Testis (tissue), 3 donors: ENCODE measurements around the gene AK4. TPM values are rescaled to one million over a fixed set of nuclear protein-coding genes. Genes with fewer than 3 reads are reported as not detected.

Experiments used
- DNase-seq: peaks from one replicate; pipeline ENCODE4 v3.0.0-alpha.2; 2019
- H3K27ac ChIP-seq, 2 donors: fragments of 200-600 bp; sonication (generic); one replicate each; pipeline ENCODE4 v1.5.1; 2019
- H3K27me3 ChIP-seq: fragments of 200-600 bp; sonication (generic); one replicate; pipeline ENCODE4 v1.5.1; 2019
- H3K36me3 ChIP-seq: fragments of 200-600 bp; sonication (generic); one replicate; pipeline ENCODE4 v1.5.1; 2017; ENCODE audit warnings: low read depth; ENCODE audit errors: missing control alignments
- H3K4me1 ChIP-seq: fragments of 200-600 bp; sonication (generic); one replicate; pipeline ENCODE4 v1.5.1; 2019
- H3K4me3 ChIP-seq, 2 donors: fragments of 200-600 bp; sonication (generic); one replicate each; pipeline ENCODE4 v1.5.1; 2017 to 2019
- H3K9me3 ChIP-seq: fragments of 200-600 bp; sonication (generic); one replicate; pipeline ENCODE4 v1.5.1; 2017
- POLR2A ChIP-seq: fragments of 450-650 bp; IDR thresholded peaks from one replicate; pipeline ENCODE4 v1.6.1; 2017; ENCODE audit warnings: antibody characterized with exemption, mild to moderate bottlenecking, moderate library complexity
- WGBS, 2 donors: methylation state at CpG; one replicate each; pipeline ENCODE4 v1.1.5; 2018; 5-methylcytosine and 5-hydroxymethylcytosine counted together
- intact Hi-C: fragments of 100-400 bp; cut with DNase I; formaldehyde crosslinking; loops from one replicate; pipeline ENCODE4 v1.15.1; 2023; ENCODE audit warnings: low total_unique reads
- polyA plus RNA-seq: library from polyadenylated mRNA; stranded (reverse); fragments of 350-450 nt; fragmentation: Illumina TruSeq; extraction: RNeasy Lipid Tissue Mini Kit (QIAGEN cat#74804); gene quantifications from one replicate; pipeline ENCODE4 v1.2.3, GENCODE V29; 2014; ENCODE audit warnings: low read depth, low replicate concordance; ENCODE audit not compliant: insufficient read depth
- total RNA-seq, 2 donors: library from RNA; depleted of rRNA; stranded (reverse); fragments of >200 nt; gene quantifications; one replicate each; pipeline ENCODE4 v1.2.3, GENCODE V29; 2016
- TF ChIP-seq, protein P1 (sequence below), 3 experiments: fragments of 450-650 bp in 2 of 3; fragments of 200-600 bp in 1 of 3; sonication (generic) in 1 of 3; IDR thresholded peaks; one replicate each; pipeline ENCODE4 v1.5.1; 2016 to 2019; ENCODE audit warnings: antibody characterized with exemption in 3 of 3, mild to moderate bottlenecking in 2 of 3, moderate library complexity in 1 of 3

AK4 gene
- total and polyA plus RNA-seq, 3 donors from 2014 or later: 29.0 to 42.0 (median 40.1) TPM

DNA sequence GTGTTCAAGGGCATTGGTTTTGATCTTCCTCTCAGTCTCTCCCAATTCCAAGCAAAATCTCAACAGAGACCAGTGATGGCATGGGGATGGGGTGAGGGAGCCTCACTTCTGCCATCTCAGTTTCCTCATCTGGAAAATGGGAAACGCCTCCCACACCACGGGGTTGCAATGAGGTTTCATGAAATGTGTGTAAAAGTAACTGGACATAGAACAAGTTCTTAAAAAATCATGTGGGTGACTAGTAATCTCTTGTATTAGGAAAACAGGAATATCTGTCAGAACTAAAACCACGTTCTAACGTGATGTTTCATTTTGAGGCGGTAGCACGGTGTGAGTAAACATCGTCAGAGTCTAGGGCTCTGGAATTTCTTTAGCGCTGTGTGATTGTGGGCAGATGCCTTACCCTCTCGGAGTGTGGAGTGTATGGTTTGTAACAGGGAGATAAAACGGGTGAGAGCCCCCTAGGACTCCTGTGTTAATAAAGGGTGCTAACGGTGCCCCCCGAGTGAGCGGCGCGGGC lies 105.9 kb downstream of the AK4 start:
- Histone ChIP-seq H3K4me1 (peaks cover 8% of the 10 kb centered on the region), H3K27me3 (no peaks in the 10 kb centered on the region), H3K36me3 (no peaks in the 10 kb centered on the region), H3K27ac (peak overlapping the region; percentile 39 to 57), H3K4me3 (peak overlapping the region; percentile 56 to 71), H3K9me3 (no peaks in the 10 kb centered on the region)
- no peak for TF ChIP-seq POLR2A
- TF ChIP-seq, protein P1, sequence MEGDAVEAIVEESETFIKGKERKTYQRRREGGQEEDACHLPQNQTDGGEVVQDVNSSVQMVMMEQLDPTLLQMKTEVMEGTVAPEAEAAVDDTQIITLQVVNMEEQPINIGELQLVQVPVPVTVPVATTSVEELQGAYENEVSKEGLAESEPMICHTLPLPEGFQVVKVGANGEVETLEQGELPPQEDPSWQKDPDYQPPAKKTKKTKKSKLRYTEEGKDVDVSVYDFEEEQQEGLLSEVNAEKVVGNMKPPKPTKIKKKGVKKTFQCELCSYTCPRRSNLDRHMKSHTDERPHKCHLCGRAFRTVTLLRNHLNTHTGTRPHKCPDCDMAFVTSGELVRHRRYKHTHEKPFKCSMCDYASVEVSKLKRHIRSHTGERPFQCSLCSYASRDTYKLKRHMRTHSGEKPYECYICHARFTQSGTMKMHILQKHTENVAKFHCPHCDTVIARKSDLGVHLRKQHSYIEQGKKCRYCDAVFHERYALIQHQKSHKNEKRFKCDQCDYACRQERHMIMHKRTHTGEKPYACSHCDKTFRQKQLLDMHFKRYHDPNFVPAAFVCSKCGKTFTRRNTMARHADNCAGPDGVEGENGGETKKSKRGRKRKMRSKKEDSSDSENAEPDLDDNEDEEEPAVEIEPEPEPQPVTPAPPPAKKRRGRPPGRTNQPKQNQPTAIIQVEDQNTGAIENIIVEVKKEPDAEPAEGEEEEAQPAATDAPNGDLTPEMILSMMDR (IDR thresholded peaks at IDR 0.05): no peak
- 3 to 6% methylated on average over 9 to 15 of the region's 15 CpGs for WGBS, 2 donors
- no peak for DNase-seq
- intact Hi-C loops: no loop called here

DNA sequence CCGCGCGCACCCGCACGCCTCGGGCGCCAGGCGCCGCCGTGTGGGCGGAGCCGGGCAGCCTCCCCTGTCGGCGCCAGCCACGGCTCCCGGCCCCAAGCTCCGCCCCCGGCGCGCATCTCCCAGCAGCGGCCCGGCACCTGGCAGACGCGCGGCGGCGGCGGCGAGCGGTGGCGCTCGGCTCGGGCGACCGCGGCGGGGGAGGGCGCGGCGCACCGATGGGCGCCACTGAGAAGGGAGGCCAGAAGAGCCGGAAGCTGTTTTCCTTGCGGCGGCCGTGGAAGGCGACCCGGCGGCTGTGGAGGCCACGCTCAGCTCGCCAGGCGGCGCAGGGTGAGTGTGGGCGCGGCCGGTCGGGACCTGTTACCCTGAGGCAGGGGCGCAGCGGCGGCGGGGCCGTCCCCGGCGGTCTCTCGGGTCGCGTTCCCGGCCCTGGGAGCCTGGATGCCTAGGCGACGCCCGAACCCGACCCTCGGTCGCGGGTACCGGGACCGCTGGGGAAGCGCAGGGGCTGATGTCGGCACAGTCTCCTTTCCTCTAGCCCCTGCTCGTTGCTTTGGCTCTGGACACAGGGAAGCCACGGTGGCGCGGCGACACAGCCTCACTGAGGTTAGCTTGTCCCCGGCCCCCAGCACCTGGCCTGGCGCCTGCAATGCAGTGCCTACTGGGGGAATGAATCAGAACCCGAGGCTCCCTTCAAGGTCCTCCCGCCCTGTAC lies 106.5 kb downstream of the AK4 start:
- H3K27ac ChIP-seq: peak overlapping the region; percentile 77 to 79
- WGBS, 2 donors: 0% methylated on average over 18 to 34 of the region's 88 CpGs
- no peak for TF ChIP-seq POLR2A
- TF ChIP-seq, protein P1 (IDR thresholded peaks at IDR 0.05): peak in 1 of 3 experiments; percentile 20
- intact Hi-C loops: no loop called here
- H3K4me3 ChIP-seq: peak overlapping the region; percentile 71 to 82
- no peaks in the 10 kb centered on the region for H3K27me3 ChIP-seq
- no peaks in the 10 kb centered on the region for H3K36me3 ChIP-seq
- peaks cover 8% of the 10 kb centered on the region for H3K4me1 ChIP-seq
- no peaks in the 10 kb centered on the region for H3K9me3 ChIP-seq
- DNase-seq: peak; percentile 87

DNA sequence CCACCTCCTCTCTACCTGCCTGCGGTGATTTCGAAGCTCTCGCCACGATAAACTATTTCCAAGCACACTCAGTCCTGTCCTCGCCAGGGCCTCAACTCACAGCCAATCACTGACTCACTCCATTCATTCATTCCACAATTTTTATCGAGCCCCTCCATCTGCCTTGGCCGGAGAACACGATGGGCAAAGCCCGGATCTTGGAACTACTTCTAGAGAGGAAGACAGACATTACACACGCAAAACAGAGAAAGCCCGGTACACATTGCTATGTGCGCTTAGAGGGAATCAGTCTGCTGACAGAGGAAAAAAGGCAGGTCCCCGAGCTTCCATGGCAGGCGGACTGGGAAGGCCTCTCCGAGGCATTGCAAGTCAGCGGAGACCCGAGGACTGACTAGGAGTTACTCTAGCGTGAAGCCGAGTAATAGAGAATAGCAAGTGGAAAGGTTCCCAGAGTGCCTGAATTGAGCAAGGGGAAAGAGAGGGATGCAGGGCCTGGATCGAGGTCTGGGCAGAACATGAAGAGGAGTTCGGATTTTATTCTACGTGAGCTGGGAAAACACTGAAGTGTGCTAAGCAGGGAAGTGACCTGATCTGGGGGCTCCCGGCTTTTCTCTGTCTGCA lies 107.1 kb downstream of the AK4 start:
- WGBS, 2 donors: 6% methylated on average over 23 of the region's 23 CpGs
- peaks cover 8% of the 10 kb centered on the region for H3K4me1 ChIP-seq
- no peaks in the 10 kb centered on the region for H3K27me3 ChIP-seq
- TF ChIP-seq POLR2A: no peak
- TF ChIP-seq, protein P1 (IDR thresholded peaks at IDR 0.05): no peak
- H3K36me3 ChIP-seq: no peaks in the 10 kb centered on the region
- peak overlapping the region in 1 of 2 donors; percentile 77 for H3K27ac ChIP-seq
- peak overlapping the region; percentile 71 to 82 for H3K4me3 ChIP-seq
- intact Hi-C loops: no loop called here
- DNase-seq: peak; percentile 26
- no peaks in the 10 kb centered on the region for H3K9me3 ChIP-seq

DNA sequence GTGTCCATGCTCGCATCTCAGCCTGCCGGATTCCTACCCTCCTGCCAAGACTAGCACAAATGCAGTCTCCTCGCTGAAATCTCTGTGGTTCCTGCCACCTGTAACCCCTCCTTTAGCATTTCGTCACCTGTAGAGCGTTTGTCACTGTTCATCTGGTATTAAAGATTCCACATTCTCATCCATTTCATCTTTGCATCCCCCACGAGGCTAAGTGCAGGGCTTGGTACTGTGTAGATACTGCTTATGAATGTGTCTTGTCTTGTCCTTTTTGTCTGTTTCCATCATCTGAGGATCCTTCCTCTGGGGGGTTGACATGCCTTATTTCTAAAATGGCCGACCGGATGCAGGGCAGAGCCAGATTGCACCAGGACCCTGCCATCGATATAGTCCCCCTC lies 107.7 kb downstream of the AK4 start:
- Histone ChIP-seq H3K36me3 (no peaks in the 10 kb centered on the region), H3K9me3 (no peaks in the 10 kb centered on the region), H3K27ac (no peak overlapping the region), H3K4me3 (peak overlapping the region in 1 of 2 donors; percentile 82), H3K27me3 (no peaks in the 10 kb centered on the region), H3K4me1 (peaks cover 8% of the 10 kb centered on the region)
- intact Hi-C loops: no loop called here
- 44 to 57% methylated on average over 9 of the region's 9 CpGs for WGBS, 2 donors
- DNase-seq: no peak
- TF ChIP-seq POLR2A: no peak
- TF ChIP-seq, protein P1 (IDR thresholded peaks at IDR 0.05): no peak
